ENCODE measurements around the gene NEIL1.
"Not testable (repeated sequence)": the region's sequence is repeated elsewhere in the genome, so short reads cannot be mapped to it uniquely, and the experiment has no call there.

NEIL1 gene

GRCh38 chr15:75339531-75340240 lies 7.2 kb upstream of the NEIL1 start:
- Histone ChIP-seq H3K27me3 (ENCODE audit: control insufficient read depth, low read length) (no peaks in the 10 kb centered on the region), H4K20me1 (ENCODE audit: control insufficient read depth, insufficient read depth, low read depth, low read length) (no peaks in the 10 kb centered on the region), H3K27ac (ENCODE audit: low read depth, low read length) (no peak overlapping the region), H3K36me3 (ENCODE audit: control insufficient read depth, low read length) (no peaks in the 10 kb centered on the region; the same call in 1 of the 2 replicates), H3K4me1 (ENCODE audit: control insufficient read depth, low read length) (peaks cover 25% of the 10 kb centered on the region), H3K9me2 (replicated peaks; ENCODE audit: control insufficient read depth, low read length) (no peaks in the 10 kb centered on the region), H3F3A (ENCODE audit: control insufficient read depth, insufficient read depth) (peaks cover 4% of the 10 kb centered on the region), H3K4me3 (ENCODE audit: low read length) (no peak overlapping the region), H3K4me2 (ENCODE audit: low read length) (no peak overlapping the region), H3K79me2 (ENCODE audit: control insufficient read depth, low read length) (peaks cover 9% of the 10 kb centered on the region), H3K9me3 (ENCODE audit: control insufficient read depth, insufficient read depth, low read length) (no peaks in the 10 kb centered on the region)
- no peak for TF ChIP-seq CTCF (IDR thresholded peaks at IDR 0.05; ENCODE audit: low read depth, low read length, poor library complexity, severe bottlenecking)
- TF ChIP-seq EZH2phosphoT487 (IDR thresholded peaks at IDR 0.05; ENCODE audit: borderline replicate concordance, low read length): no peak

GRCh38 chr15:75342221-75342620 lies 4.6 kb upstream of the NEIL1 start:
- no peaks in the 10 kb centered on the region for H3K9me2 ChIP-seq (replicated peaks; ENCODE audit: control insufficient read depth, low read length)
- peaks cover under 1% of the 10 kb centered on the region for H3K36me3 ChIP-seq (ENCODE audit: control insufficient read depth, low read length)
- no peak overlapping the region for H3K4me2 ChIP-seq (ENCODE audit: low read length)
- H3K4me1 ChIP-seq (ENCODE audit: control insufficient read depth, low read length): peaks cover 35% of the 10 kb centered on the region
- H4K20me1 ChIP-seq (ENCODE audit: control insufficient read depth, insufficient read depth, low read depth, low read length): no peaks in the 10 kb centered on the region
- H3K4me3 ChIP-seq (ENCODE audit: low read length): no peak overlapping the region
- no peaks in the 10 kb centered on the region for H3K79me2 ChIP-seq (ENCODE audit: control insufficient read depth, low read length)
- H3K27ac ChIP-seq (ENCODE audit: low read depth, low read length): no peak overlapping the region
- no peaks in the 10 kb centered on the region for H3K9me3 ChIP-seq (ENCODE audit: control insufficient read depth, insufficient read depth, low read length)
- TF ChIP-seq CTCF (IDR thresholded peaks at IDR 0.05; ENCODE audit: low read depth, low read length, poor library complexity, severe bottlenecking) (no peak), EZH2phosphoT487 (IDR thresholded peaks at IDR 0.05; ENCODE audit: borderline replicate concordance, low read length) (no peak)
- H3F3A ChIP-seq (ENCODE audit: control insufficient read depth, insufficient read depth): peaks cover 14% of the 10 kb centered on the region
- H3K27me3 ChIP-seq (ENCODE audit: control insufficient read depth, low read length): no peaks in the 10 kb centered on the region

GRCh38 chr15:75343953-75344352 lies 2.9 kb upstream of the NEIL1 start:
- H4K20me1 ChIP-seq (ENCODE audit: control insufficient read depth, insufficient read depth, low read depth, low read length); H3K27ac ChIP-seq (ENCODE audit: low read depth, low read length); H3K4me2 ChIP-seq (ENCODE audit: low read length); H3K4me3 ChIP-seq (ENCODE audit: low read length); H3K9me2 ChIP-seq (replicated peaks; ENCODE audit: control insufficient read depth, low read length); H3K9me3 ChIP-seq (ENCODE audit: control insufficient read depth, insufficient read depth, low read length); H3K27me3 ChIP-seq (ENCODE audit: control insufficient read depth, low read length): not testable (repeated sequence)
- H3K4me1 ChIP-seq (ENCODE audit: control insufficient read depth, low read length): peaks cover 43% of the 10 kb centered on the region
- peaks cover 17% of the 10 kb centered on the region for H3K79me2 ChIP-seq (ENCODE audit: control insufficient read depth, low read length)
- H3K36me3 ChIP-seq (ENCODE audit: control insufficient read depth, low read length): peaks cover 17% of the 10 kb centered on the region
- H3F3A ChIP-seq (ENCODE audit: control insufficient read depth, insufficient read depth): peaks cover 14% of the 10 kb centered on the region

- no peaks in the 10 kb centered on the region for H3K27me3 ChIP-seq (ENCODE audit: control insufficient read depth, low read length)
- peaks cover 68% of the 10 kb centered on the region for H3K4me1 ChIP-seq (ENCODE audit: control insufficient read depth, low read length)
Measured at GRCh38 chr15:75347222-75348033, 589 bp downstream of the NEIL1 start.

More at GRCh38 chr15:75347222-75348033, 589 bp downstream of the NEIL1 start:
- peaks cover 25% of the 10 kb centered on the region for H3F3A ChIP-seq (ENCODE audit: control insufficient read depth, insufficient read depth)
- TF ChIP-seq EZH2phosphoT487 (IDR thresholded peaks at IDR 0.05; ENCODE audit: borderline replicate concordance, low read length) (no peak), CTCF (IDR thresholded peaks at IDR 0.05; ENCODE audit: low read depth, low read length, poor library complexity, severe bottlenecking) (peak; percentile 36)
- H3K4me3 ChIP-seq (ENCODE audit: low read length): peak overlapping the region; percentile 98
- H3K4me2 ChIP-seq (ENCODE audit: low read length): peak overlapping the region; percentile 85
- peaks cover 50% of the 10 kb centered on the region for H3K36me3 ChIP-seq (ENCODE audit: control insufficient read depth, low read length)
- no peaks in the 10 kb centered on the region for H4K20me1 ChIP-seq (ENCODE audit: control insufficient read depth, insufficient read depth, low read depth, low read length)
- peak overlapping the region; percentile 95 for H3K27ac ChIP-seq (ENCODE audit: low read depth, low read length)
- H3K9me3 ChIP-seq (ENCODE audit: control insufficient read depth, insufficient read depth, low read length): peaks cover 5% of the 10 kb centered on the region; the same call in 1 of the 2 replicates
- peaks cover 32% of the 10 kb centered on the region for H3K79me2 ChIP-seq (ENCODE audit: control insufficient read depth, low read length)
- H3K9me2 ChIP-seq (replicated peaks; ENCODE audit: control insufficient read depth, low read length): no peaks in the 10 kb centered on the region

Data from DOHH2 (cell line).